Measurements from ENCODE around the gene SLC29A1. TPM values are rescaled to one million over a fixed set of nuclear protein-coding genes. Genes with fewer than 3 reads are reported as not detected.

The SLC29A1 gene
- total and polyA plus RNA-seq, 8 donors: 22.4 to 48.2 (median 28.5) TPM

DNA sequence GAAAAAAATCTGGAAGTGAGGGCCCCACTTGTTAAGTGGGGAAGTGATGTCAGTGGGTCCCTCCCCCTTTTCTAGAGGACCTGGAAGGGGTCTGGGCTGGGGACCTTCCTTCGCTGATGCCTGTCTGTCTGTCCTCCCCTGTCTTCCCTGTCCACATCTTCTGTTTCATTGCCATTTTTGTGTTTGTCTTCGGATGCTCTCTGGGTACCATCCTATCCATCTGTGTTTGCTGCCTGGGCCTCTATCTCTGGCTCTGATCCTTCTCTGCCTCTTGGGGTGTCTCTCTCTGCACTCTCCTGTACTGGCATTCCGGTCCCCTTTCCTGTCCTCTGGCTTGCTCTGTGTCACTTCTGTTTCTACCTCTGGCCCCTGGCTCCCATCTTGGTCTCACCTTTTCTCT lies 49.1 kb downstream of the SLC29A1 start:
- DNase-seq (no peak), ATAC-seq (no peak)
- TF ChIP-seq, protein P1, sequence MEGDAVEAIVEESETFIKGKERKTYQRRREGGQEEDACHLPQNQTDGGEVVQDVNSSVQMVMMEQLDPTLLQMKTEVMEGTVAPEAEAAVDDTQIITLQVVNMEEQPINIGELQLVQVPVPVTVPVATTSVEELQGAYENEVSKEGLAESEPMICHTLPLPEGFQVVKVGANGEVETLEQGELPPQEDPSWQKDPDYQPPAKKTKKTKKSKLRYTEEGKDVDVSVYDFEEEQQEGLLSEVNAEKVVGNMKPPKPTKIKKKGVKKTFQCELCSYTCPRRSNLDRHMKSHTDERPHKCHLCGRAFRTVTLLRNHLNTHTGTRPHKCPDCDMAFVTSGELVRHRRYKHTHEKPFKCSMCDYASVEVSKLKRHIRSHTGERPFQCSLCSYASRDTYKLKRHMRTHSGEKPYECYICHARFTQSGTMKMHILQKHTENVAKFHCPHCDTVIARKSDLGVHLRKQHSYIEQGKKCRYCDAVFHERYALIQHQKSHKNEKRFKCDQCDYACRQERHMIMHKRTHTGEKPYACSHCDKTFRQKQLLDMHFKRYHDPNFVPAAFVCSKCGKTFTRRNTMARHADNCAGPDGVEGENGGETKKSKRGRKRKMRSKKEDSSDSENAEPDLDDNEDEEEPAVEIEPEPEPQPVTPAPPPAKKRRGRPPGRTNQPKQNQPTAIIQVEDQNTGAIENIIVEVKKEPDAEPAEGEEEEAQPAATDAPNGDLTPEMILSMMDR (IDR thresholded peaks at IDR 0.05): no peak
- intact Hi-C loops (cut with DNase I): no loop called here
- H3K36me3 ChIP-seq: no peaks in the 10 kb centered on the region
- H3K4me1 ChIP-seq: peaks cover 0 to 30% of the 10 kb centered on the region in 2 donors
- H3K4me3 ChIP-seq: no peak overlapping the region
- no peaks in the 10 kb centered on the region for H3K9me3 ChIP-seq
- H3K27ac ChIP-seq: no peak overlapping the region
- H3K27me3 ChIP-seq: peaks cover 53 to 94% of the 10 kb centered on the region in 2 donors

DNA sequence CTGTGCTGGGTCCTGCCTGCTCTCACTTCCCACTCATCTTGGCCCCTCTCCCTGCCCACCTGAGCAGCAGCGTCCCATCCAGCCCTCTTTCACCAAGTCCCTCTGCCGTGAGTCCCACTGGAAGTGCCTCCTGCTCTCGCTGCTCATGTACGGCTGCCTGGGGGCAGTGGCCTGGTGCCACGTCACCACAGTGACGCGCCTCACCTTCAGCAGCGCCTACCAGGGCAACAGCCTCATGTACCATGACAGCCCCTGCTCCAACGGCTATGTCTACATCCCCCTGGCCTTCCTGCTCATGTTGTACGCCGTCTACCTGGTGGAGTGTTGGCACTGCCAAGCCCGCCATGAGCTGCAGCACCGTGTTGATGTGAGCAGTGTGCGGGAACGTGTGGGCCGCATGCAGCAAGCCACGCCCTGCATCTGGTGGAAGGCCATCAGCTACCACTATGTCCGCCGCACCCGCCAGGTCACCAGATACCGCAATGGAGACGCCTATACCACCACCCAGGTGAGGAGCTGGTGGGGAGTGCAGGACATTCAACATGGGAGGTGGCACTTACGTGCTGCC lies 49.7 kb downstream of the SLC29A1 start:
- DNase-seq (no peak), ATAC-seq (no peak)
- intact Hi-C loops (cut with DNase I): no loop called here
- TF ChIP-seq, protein P1 (IDR thresholded peaks at IDR 0.05): no peak
- Histone ChIP-seq H3K9me3 (no peaks in the 10 kb centered on the region), H3K4me3 (no peak overlapping the region), H3K27me3 (peaks cover 59 to 100% of the 10 kb centered on the region in 2 donors), H3K36me3 (no peaks in the 10 kb centered on the region), H3K4me1 (peaks cover 0 to 30% of the 10 kb centered on the region in 2 donors), H3K27ac (no peak overlapping the region)

DNA sequence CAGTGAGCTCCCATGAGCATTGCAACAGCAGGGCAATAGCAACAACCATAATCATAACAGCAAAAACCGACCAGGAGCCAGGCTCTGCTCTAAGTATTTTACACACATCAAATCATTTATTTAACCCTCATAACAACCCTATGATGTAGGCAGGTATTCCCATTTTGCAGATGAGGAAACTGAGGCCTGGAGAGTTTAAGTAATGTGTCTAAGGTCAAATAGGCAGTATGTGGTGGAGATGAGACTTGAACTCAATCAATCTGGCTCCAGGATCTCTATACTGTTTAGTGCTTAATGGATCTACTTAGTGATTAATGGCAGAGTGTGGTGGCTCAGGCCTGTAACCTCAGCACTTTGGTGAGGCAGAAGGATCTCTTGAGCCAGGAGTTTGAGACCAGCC lies 50.2 kb downstream of the SLC29A1 start:
- Histone ChIP-seq H3K4me1 (peaks cover 0 to 30% of the 10 kb centered on the region in 2 donors), H3K4me3 (no peak overlapping the region), H3K27ac (no peak overlapping the region), H3K36me3 (no peaks in the 10 kb centered on the region), H3K9me3 (no peaks in the 10 kb centered on the region), H3K27me3 (peaks cover 60 to 100% of the 10 kb centered on the region in 2 donors)
- ATAC-seq: no peak
- TF ChIP-seq, protein P1 (IDR thresholded peaks at IDR 0.05): no peak
- intact Hi-C loops (cut with DNase I): no loop called here
- no peak for DNase-seq

DNA sequence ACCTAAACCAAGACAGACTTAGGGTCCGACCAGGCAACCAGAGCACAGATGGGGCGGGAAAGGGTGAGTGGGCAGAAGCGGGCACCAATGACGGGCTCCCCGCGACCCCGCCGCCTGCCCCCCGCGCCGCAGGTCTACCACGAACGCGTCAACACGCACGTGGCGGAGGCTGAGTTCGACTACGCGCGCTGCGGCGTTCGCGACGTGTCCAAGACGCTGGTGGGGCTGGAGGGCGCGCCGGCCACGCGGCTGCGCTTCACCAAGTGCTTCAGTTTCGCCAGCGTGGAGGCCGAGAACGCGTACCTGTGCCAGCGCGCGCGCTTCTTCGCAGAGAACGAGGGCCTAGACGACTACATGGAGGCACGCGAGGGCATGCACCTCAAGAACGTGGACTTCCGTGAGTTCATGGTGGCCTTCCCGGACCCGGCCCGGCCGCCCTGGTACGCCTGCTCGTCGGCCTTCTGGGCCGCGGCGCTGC lies 51.9 kb downstream of the SLC29A1 start:
- no peak overlapping the region for H3K4me3 ChIP-seq
- intact Hi-C loops (cut with DNase I): no loop called here

More for the DNA sequence above, 51.9 kb downstream of the SLC29A1 start:
- peaks cover 48 to 95% of the 10 kb centered on the region in 2 donors for H3K27me3 ChIP-seq
- DNase-seq (no peak), ATAC-seq (no peak)
- H3K27ac ChIP-seq: no peak overlapping the region
- H3K36me3 ChIP-seq: no peaks in the 10 kb centered on the region
- peaks cover 0 to 16% of the 10 kb centered on the region in 2 donors for H3K4me1 ChIP-seq
- TF ChIP-seq, protein P1 (IDR thresholded peaks at IDR 0.05): no peak
- no peaks in the 10 kb centered on the region for H3K9me3 ChIP-seq
